ENCODE data around the gene SLC6A20.

SLC6A20 gene, protein sequence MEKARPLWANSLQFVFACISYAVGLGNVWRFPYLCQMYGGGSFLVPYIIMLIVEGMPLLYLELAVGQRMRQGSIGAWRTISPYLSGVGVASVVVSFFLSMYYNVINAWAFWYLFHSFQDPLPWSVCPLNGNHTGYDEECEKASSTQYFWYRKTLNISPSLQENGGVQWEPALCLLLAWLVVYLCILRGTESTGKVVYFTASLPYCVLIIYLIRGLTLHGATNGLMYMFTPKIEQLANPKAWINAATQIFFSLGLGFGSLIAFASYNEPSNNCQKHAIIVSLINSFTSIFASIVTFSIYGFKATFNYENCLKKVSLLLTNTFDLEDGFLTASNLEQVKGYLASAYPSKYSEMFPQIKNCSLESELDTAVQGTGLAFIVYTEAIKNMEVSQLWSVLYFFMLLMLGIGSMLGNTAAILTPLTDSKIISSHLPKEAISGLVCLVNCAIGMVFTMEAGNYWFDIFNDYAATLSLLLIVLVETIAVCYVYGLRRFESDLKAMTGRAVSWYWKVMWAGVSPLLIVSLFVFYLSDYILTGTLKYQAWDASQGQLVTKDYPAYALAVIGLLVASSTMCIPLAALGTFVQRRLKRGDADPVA

DNA sequence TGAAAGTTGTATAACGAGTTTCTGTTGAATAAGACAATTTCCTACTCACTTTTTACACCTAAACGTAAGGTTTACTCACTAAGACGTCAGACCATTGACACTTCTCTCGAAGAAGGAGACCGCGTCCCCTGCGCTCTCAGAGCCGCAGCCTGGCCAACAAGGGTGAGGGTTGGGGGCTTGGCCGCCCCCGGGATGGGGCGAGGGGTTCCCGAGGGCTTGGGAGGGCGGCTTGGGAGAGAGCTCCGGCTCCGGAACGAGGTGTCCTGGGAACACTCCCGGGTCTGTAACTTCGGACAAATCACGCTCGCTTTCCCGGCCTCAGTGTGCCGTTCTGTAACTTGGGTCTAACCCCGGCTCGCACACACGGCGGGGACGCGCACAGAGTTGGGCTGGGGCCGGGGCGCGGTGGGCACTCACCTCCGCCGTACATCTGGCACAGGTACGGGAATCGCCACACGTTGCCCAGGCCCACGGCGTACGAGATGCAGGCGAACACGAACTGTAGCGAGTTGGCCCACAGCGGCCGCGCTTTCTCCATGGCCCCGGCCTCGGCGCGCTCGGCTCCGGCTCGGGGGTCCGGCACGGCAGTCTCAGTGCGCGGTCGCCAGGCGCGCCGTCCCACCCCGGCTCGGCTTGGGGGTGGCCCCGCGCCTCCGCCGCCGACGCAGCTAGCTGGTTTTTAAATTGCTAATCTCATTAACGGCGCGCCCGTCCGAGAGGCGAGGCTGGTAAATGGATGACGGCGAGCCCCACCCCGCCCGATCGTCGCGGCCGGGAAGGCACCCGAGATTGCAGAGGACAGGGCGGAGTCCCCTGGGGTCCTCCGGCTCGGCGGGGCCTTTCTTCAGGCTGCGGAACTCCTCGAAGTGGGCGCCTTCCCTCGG lies at the start of gene SLC6A20:
Gene SLC6A20 (minus strand): TSS at position 655 of the 884 bp plus-strand sequence. CDS start 117 bp downstream, at position 538.
- intact Hi-C loops (cut with DNase I), result no loop called here
- DNase-seq, result peak in 1 of 10 donors; percentile 78

DNA sequence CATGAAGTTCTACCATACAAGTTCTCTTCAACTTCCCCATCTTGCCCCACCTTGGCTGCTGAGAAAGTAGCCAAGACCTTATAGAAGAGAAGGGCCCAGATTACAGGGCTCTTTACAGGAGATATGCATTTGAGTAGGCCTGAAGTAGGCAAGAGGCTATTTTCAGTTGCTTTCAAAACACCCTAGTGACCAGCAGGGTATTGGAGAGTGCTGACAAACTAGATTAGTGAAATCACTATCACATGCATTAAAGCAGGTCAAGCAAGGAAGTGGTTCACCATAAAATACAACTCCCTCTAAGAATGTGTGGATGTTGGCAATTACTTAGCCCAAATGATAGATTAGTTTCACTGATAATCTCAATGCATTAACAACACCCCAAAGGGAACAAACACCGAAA lies 48.3 kb upstream of the SLC6A20 start:
- DNase-seq, result no peak
- intact Hi-C loops (cut with DNase I), result loop anchor here (5.0 kb wide), 1 partner anchor 233 kb away; no protein-coding TSS in a partner anchor

DNA sequence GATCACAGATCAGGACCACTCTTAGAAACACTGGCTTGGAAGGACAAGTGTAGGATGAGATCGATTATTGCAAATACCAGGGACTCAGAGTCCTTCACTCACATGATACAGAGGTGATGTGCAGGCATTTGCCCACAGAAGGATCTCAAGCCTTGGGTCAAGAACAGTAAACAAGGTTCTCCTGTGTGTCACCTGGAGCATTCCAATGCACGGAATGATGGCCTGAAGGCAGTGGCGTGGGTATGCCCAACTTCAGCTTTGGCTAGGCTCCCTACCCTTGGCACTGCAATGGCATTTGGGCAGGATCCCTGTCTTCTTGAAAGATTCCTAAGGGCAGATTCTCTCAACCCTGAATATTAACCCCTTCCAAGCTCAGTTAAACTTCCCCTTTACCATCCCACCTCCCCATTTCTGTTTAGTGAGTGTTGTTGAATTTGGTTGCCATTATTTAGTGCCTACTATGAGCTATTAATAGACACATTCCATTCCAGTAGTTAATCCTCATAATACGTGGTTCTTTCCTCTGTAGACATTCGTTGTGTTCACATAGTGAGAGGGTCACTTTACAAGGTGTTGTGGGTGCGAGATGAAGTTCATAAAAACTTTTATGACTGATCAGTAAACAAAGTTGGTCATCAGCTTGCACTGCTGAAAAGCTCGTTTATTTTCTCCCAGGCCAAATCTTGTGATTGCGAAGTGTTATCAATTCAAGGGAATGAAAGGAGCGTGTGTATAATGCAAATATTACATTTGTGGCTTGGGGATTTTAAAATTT lies 46.7 kb upstream of the SLC6A20 start:
- intact Hi-C loops (cut with DNase I), result loop anchor here (5.0 kb wide), 1 partner anchor 234 kb away; no protein-coding TSS in a partner anchor
- DNase-seq, result no peak

DNA sequence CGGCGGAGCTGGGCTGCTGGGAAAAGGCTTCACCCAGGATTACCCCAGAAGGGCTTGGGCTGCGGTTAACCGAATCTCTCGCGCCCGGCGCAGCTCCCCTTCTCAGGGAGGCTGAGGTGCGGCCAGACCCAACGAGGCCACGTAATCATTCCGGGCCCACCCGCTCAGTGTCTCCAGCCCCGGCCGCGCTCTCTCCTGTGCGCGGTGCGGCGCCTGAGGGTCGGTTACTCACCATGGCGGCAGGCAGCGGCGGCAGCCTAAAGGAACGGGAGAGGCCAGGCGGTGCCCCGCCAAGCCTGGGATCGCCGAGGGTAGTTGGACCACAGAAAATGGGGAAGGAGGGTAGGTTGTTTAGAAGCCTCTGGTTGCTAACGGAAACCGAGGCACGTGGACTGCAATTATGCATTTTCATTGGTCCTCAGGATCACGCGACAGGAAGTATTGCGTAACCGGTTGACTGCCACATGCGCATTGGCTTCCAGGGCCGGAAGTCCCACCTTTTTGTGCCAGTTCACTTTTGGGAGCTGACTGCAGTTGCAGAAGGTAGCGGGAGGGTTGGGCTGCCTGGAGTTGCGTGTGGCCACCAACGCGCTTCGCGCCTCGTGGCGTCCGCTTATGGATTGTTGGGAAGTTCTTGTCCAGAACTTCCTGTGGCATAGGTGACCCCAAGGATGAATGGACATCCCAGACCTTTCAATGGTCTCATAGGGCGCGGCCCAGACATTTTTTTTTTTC lies 45.6 kb upstream of the SLC6A20 start, which contains the start of gene LZTFL1:
Gene LZTFL1 (minus strand): TSS at position 363 of the 735 bp plus-strand sequence. CDS start 128 bp downstream, at position 235.
- DNase-seq, result peak; percentile 85 to 98 (median 91)
- intact Hi-C loops (cut with DNase I), result loop anchor here (5.0 kb wide), 1 partner anchor 235 kb away; no protein-coding TSS in a partner anchor

DNA sequence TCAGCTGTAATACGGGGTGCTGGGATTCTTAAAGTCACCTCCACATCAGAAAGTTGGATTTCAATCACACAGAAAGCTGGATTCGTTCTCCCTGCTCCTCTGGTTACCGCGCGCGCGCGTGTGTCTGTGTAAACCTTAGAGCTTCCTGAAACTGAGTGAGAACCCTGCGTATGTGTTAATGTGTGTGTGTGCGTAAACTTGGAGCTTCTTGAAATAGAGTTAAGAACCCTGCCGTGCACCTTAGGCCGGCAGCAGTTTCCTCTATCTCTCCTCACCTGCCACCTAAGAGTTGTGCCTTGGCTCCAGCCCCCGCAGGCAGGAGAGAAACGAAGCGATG lies 45.1 kb upstream of the SLC6A20 start:
- peak in 1 of 10 donors; percentile 17 for DNase-seq
- intact Hi-C loops (cut with DNase I), result loop anchor here (5.0 kb wide), 1 partner anchor 236 kb away; no protein-coding TSS in a partner anchor

DNA sequence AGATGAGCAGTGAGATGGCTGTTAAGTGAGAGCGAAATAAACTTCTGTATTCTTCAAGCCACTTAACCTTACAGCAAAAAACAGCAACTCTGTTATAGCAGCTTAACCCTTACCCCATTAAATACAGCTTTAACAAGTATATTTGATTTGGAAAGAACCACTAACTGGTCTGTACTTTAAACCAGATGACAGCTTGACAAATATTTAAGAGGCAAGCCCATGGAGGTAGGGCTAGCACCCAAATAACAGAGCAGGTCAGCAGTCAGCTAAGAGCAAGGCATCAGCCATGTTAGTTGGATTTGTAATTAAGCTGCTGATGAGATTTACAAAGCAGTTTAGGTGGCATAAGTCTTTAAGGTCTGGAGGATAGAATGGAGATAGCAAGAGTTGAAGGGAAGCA lies 42.1 kb upstream of the SLC6A20 start:
- DNase-seq, result no peak
- intact Hi-C loops (cut with DNase I), result no loop called here

DNA sequence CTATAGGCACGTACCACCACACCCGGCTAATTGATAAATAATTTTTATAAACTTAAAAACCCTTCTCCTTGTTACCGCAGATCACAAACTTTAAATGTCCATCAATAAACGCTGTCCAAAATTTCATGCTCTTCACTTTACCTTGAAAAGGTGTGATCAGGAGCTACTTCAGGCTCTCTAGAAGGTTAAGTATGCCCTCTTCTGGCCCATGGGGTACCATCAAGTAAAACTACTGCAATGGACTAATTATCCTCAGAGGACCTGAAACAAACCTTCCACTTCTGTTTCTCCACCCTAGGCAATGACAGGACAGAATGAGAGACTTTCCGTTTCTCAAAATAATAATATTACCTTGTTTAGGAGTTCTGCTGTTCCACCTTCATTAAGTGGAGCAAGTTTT lies 36.4 kb upstream of the SLC6A20 start:
- DNase-seq, result no peak
- intact Hi-C loops (cut with DNase I), result no loop called here

DNA sequence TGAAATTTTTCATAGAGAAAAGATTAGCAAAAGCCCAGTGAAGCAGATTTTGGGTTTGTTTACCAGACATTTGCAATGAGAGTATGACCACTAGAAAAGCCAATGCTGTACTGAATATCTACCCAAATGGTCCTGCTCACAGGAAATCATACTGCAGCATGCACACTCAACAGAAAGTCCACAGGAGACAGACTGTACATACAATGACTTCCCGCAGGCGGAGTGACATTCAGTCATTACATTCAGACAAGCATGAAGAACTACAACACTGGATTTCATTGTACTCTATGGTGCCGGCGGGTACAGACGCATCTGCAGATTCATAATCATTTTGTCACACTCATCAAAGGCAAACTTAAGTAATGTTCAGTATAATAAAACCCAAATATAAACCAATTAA lies 33.8 kb upstream of the SLC6A20 start:
- DNase-seq, result no peak
- intact Hi-C loops (cut with DNase I), result no loop called here

DNA sequence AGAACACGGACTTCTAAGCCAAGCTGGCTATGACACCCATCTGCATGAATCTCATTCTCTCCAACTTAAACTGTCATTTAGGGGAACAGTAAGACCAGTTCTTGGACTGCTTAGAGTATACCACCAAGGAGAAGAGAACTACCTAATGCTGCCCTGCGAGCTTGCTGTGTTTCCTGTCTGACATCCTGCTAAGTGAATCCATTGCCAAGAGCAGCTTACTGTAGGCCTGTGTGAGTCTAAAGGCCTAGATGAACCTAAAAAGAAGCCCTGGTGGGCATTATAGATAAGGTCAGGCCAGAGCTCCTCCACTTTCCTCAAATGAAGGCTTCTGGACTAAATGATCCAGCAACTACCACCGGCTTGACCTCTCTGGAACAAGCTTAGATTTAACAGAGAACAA lies 30.6 kb upstream of the SLC6A20 start:
- intact Hi-C loops (cut with DNase I), result no loop called here
- no peak for DNase-seq

DNA sequence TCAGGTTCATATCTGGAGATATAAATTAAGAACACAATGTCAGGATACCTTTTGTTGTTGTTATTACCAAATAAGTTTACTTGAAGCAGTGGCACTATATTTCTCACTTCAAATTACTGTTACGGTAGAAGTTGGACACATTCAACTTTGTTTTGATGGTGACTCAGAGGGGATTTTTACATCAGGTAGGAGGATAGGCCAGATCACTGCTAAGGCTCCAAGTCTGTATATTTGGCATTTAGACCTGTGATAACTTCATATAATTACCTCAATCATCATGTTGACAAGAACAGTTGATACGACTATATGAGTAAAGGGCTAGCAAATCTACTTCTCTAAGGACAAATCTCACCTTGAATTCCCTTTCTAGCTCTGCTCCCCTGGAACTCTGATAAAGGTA lies 30.0 kb upstream of the SLC6A20 start:
- DNase-seq, result no peak
- intact Hi-C loops (cut with DNase I), result no loop called here

DNA sequence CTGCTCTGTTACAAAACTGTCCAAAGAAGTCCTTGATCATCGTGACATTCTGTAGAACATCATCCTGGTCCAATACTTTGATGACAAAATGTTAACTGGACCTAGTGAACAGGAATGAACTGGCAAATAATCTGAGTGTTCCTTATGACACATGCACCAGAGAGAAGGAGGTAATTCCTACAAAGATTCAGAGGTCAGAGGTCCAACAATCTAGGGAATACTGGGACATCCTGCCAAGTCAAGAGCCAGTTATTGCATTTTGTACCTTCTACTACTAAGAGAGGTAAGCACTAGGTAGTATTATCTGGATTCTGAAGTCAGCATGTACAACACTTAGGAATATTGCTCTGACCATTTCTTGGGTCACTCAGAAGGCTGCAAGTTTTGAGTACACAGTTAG lies 24.8 kb upstream of the SLC6A20 start:
- intact Hi-C loops (cut with DNase I), result no loop called here
- no peak for DNase-seq

DNA sequence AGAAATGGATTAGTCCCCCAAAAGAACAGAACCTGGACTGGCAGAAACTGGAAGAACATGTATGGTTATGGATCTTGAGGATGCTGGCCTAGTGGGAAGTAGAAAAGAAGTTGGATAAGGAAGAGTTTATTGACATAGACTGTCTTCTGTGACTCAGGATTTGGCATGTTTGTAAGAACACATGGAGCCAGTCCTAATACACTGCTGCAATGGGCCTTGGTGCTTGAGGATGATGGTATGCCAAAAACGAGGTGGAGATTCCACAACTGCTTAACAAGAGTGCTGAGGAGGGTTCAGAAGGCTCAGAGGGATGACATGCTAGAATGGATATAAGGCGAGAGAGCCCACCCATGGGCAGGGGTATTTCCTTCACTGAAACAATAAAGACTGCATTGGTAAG lies 23.2 kb upstream of the SLC6A20 start:
- intact Hi-C loops (cut with DNase I), result no loop called here
- DNase-seq, result no peak

DNA sequence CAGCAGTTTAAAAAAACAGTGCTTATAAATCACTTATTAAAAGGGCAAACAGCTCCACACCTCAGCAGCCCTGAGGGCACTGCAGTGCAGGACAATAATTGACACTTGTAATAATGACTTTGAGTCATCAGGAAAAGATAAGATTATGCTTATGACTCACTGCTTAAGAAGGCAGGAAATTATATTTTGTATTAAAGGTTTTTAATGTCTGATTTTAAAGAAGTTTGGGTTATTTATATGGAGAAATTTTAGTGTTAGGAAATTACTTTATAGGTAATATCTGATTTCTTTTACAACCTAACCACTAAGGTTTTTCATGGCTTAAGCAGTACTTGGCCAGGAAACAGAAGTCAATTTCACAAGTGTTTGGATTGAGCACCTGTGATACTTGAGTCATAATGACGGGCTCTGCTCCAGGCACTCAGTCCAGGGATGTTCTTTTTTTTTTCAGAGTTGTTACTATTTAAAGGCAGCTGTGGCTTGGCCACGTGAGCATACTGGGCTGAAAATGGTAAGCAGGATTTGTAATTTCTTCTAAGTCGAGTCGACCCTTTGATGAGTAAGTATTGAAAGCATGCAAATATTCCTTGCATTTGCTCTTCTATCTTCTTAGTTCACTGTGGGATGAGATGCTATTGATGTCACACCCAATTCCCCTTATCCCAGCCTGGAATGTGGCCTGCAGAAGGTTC lies 21.6 kb upstream of the SLC6A20 start:
- DNase-seq, result no peak
- intact Hi-C loops (cut with DNase I), result no loop called here

DNA sequence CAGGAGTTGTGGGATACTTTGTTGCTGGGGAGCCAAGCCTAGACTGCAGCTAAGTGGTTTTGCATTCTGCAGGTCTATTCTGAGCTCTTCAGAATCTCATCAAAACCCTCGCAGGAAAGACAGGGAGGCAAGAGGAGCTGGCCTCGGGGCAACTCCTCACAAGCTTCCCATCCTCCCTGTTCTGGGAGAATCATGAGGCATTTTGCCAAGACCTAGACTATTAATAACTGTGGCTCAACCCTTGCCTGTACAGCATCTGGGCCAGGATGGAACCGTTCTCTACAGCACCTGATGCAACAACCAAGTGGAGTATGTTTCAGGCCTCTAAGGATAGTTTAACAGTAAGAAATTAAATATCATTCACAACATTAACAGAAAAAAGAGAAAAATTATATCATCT lies 20.2 kb upstream of the SLC6A20 start:
- no peak for DNase-seq

DNA sequence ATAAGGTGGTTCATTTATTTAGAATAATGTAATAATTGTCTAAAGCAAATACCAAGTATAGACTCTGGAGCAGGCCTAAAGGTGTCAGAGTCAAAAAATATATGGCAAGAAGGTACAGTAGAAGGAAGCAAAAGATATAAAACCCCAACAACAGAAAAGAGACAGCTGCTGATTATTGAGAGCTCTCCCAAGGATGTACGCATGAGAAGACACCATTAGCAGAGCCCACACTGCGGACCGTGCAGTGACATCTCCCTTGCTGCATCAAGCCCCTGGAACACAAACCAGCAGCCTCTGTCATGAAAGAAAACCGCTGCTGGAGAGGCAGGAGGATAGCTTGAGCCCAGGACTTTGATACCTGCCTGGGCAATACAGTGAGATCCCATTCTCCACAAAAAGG lies 18.0 kb upstream of the SLC6A20 start:
- no peak for DNase-seq

More for the DNA sequence above, 20.2 kb upstream of the SLC6A20 start:
- intact Hi-C loops (cut with DNase I), result no loop called here

DNA sequence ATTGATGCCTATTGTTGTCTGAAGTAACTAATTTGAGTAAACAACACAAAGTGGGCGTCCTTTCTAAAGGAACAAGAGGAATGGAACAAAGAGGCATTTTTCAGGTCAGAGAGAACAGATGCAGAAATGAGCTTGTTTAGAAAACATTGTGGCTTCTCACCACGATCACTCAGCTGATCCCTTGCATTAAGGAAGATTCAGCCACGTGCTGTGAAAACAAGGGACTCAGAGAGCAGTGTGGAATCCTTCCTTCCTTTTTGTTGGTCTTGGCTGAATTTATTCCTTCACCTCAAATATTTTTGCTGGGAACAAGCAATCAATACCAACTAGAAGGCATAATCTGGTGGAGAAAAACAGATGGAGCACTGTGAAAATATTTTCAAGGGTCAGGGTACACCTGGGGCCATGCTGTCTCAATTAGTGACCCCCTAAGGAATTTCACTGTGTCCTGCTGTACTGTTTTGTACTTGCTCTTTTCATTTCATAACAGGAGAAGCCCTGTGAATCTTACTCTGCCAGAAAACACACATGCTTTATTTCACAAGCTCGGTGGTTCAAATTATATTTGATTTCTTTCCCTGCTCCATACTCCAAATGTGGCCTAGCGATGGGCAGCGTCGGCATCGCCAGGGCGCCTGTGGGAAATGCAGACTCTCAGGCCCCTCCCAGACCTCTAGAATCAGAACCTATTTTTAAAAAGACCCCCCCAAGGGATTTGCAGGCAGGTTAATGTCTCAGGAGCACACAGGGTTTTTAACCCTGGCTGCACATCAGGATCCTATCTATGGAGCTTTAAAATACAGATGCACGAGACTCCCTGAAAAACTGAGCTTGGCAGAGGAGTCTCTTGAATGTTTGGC lies 11.6 kb upstream of the SLC6A20 start:
- intact Hi-C loops (cut with DNase I), result no loop called here
- no peak for DNase-seq

More for the DNA sequence above, 18.0 kb upstream of the SLC6A20 start:
- intact Hi-C loops (cut with DNase I), result no loop called here

DNA sequence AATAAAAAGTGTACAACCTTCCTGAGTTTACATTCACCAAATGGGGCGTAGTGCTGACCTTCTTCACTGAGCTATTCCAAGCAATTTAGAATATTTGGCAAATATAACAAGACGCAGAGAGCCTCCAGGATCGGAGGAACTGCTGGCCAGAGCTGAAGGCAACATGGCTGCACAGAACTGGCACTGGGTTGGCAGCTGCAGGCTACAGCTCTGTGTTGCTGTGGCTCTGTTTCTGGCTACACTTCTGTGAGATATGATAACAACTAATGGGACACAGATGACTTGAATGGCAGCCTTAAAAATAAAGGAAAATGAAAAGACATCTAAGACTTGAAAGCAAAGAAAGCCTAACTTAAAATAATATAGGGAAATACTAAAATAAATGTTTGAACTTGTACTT lies 10.8 kb upstream of the SLC6A20 start:
- intact Hi-C loops (cut with DNase I), result no loop called here
- no peak for DNase-seq

DNA sequence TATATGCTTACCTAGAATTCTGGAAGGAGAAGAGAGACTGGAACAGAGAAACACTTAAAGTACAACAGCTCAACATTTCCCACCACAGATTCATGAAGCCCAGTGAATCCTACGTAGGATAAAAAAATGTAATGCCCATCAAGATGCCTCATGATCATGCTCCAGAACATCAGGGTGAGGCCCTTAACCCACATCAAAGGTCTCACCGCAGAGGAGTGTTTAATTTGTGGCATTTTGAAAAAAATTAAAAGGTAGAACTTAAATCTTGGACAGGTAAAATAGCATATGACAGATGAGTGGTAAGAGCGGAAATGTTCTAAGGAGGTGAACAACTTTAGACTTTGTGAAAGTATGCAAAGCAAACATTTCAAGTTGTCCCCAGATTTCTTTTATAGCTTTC lies 9.7 kb upstream of the SLC6A20 start:
- intact Hi-C loops (cut with DNase I), result no loop called here
- no peak for DNase-seq

All from posterior cingulate gyrus (tissue), 11 donors.